ENCODE results near the gene ARL13A. TPM values are rescaled to one million over a fixed set of nuclear protein-coding genes. Genes with fewer than 3 reads are reported as not detected.
"Not testable (repeated sequence)": the region's sequence is repeated elsewhere in the genome, so short reads cannot be mapped to it uniquely, and the experiment has no call there.

Gene ARL13A
- total RNA-seq, 1 experiment from 2014 or later: not detected

GRCh38 chrX:100999451-100999850 is 29.9 kb downstream of the ARL13A start:
- Histone ChIP-seq H3K9ac (ENCODE audit: low read length) (no peak overlapping the region), H4K20me1 (ENCODE audit: insufficient read depth, low read depth, low read length) (no peaks in the 10 kb centered on the region), H3K4me2 (ENCODE audit: low read depth, low read length, poor library complexity, severe bottlenecking) (no peak overlapping the region), H3K36me3 (ENCODE audit: insufficient read depth, low read length) (no peaks in the 10 kb centered on the region), H3K4me3 (ENCODE audit: low read length) (no peak overlapping the region), H3K9me3 (ENCODE audit: low read length) (no peaks in the 10 kb centered on the region), H3K9me2 (replicated peaks; ENCODE audit: insufficient read depth, low read length) (no peaks in the 10 kb centered on the region), H3K27me3 (ENCODE audit: low read length) (no peaks in the 10 kb centered on the region), H2AFZ (ENCODE audit: low read length) (no peak overlapping the region), H3K27ac (ENCODE audit: low read length) (no peak overlapping the region), H3K79me2 (ENCODE audit: low read length) (no peaks in the 10 kb centered on the region), H3K4me1 (ENCODE audit: low read length) (no peaks in the 10 kb centered on the region)
- no peak for DNase-seq

GRCh38 chrX:101009090-101009489 is 39.6 kb downstream of the ARL13A start:
- Histone ChIP-seq H4K20me1 (ENCODE audit: insufficient read depth, low read depth, low read length) (no peaks in the 10 kb centered on the region), H3K4me2 (ENCODE audit: low read depth, low read length, poor library complexity, severe bottlenecking) (no peak overlapping the region), H3K4me3 (ENCODE audit: low read length) (no peak overlapping the region), H3K9me3 (ENCODE audit: low read length) (no peaks in the 10 kb centered on the region), H3K9me2 (replicated peaks; ENCODE audit: insufficient read depth, low read length) (no peaks in the 10 kb centered on the region), H3K9ac (ENCODE audit: low read length) (no peak overlapping the region), H3K27me3 (ENCODE audit: low read length) (no peaks in the 10 kb centered on the region), H3K27ac (ENCODE audit: low read length) (no peak overlapping the region), H3K79me2 (ENCODE audit: low read length) (no peaks in the 10 kb centered on the region), H3K36me3 (ENCODE audit: insufficient read depth, low read length) (no peaks in the 10 kb centered on the region; the same call in 1 of the 2 replicates), H3K4me1 (ENCODE audit: low read length) (no peaks in the 10 kb centered on the region), H2AFZ (ENCODE audit: low read length) (no peak overlapping the region)
- DNase-seq: no peak

- not testable (repeated sequence) for H3K9me3 ChIP-seq (ENCODE audit: low read length); H3K4me1 ChIP-seq (ENCODE audit: low read length); H3K27me3 ChIP-seq (ENCODE audit: low read length); H3K4me3 ChIP-seq (ENCODE audit: low read length); H3K9ac ChIP-seq (ENCODE audit: low read length); H4K20me1 ChIP-seq (ENCODE audit: insufficient read depth, low read depth, low read length); H3K4me2 ChIP-seq (ENCODE audit: low read depth, low read length, poor library complexity, severe bottlenecking); H2AFZ ChIP-seq (ENCODE audit: low read length); H3K79me2 ChIP-seq (ENCODE audit: low read length); DNase-seq; H3K36me3 ChIP-seq (ENCODE audit: insufficient read depth, low read length); H3K27ac ChIP-seq (ENCODE audit: low read length); H3K9me2 ChIP-seq (replicated peaks; ENCODE audit: insufficient read depth, low read length)
Measured at GRCh38 chrX:101012031-101012430, 42.5 kb downstream of the ARL13A start.

- no peak overlapping the region for H3K4me2 ChIP-seq (ENCODE audit: low read depth, low read length, poor library complexity, severe bottlenecking)
- H3K27me3 ChIP-seq (ENCODE audit: low read length): no peaks in the 10 kb centered on the region
- H3K4me1 ChIP-seq (ENCODE audit: low read length): no peaks in the 10 kb centered on the region
- H2AFZ ChIP-seq (ENCODE audit: low read length): no peak overlapping the region
- H3K9ac ChIP-seq (ENCODE audit: low read length): no peak overlapping the region
- no peaks in the 10 kb centered on the region for H3K79me2 ChIP-seq (ENCODE audit: low read length)
- no peaks in the 10 kb centered on the region for H3K36me3 ChIP-seq (ENCODE audit: insufficient read depth, low read length)
- no peak overlapping the region for H3K27ac ChIP-seq (ENCODE audit: low read length)
- no peak overlapping the region for H3K4me3 ChIP-seq (ENCODE audit: low read length)
- H3K9me2 ChIP-seq (replicated peaks; ENCODE audit: insufficient read depth, low read length): no peaks in the 10 kb centered on the region
- no peaks in the 10 kb centered on the region for H4K20me1 ChIP-seq (ENCODE audit: insufficient read depth, low read depth, low read length)
- H3K9me3 ChIP-seq (ENCODE audit: low read length): no peaks in the 10 kb centered on the region
- no peak for DNase-seq
Measured at GRCh38 chrX:101022020-101022419, 52.5 kb downstream of the ARL13A start.

- no peak overlapping the region for H3K9ac ChIP-seq (ENCODE audit: low read length)
- H3K36me3 ChIP-seq (ENCODE audit: insufficient read depth, low read length): no peaks in the 10 kb centered on the region
- no peaks in the 10 kb centered on the region for H3K79me2 ChIP-seq (ENCODE audit: low read length)
- no peak for DNase-seq
- H3K4me3 ChIP-seq (ENCODE audit: low read length): no peak overlapping the region
- H3K27me3 ChIP-seq (ENCODE audit: low read length): no peaks in the 10 kb centered on the region
- H3K9me2 ChIP-seq (replicated peaks; ENCODE audit: insufficient read depth, low read length): no peaks in the 10 kb centered on the region
- no peaks in the 10 kb centered on the region for H3K4me1 ChIP-seq (ENCODE audit: low read length)
- no peak overlapping the region for H3K27ac ChIP-seq (ENCODE audit: low read length)
- no peak overlapping the region for H3K4me2 ChIP-seq (ENCODE audit: low read depth, low read length, poor library complexity, severe bottlenecking)
- no peaks in the 10 kb centered on the region for H3K9me3 ChIP-seq (ENCODE audit: low read length)
- H4K20me1 ChIP-seq (ENCODE audit: insufficient read depth, low read depth, low read length): no peaks in the 10 kb centered on the region
- no peak overlapping the region for H2AFZ ChIP-seq (ENCODE audit: low read length)
Measured at GRCh38 chrX:101025126-101025525, 55.6 kb downstream of the ARL13A start.

GRCh38 chrX:101028562-101028961 is 59.1 kb downstream of the ARL13A start:
- H3K4me1 ChIP-seq (ENCODE audit: low read length): no peaks in the 10 kb centered on the region
- H3K27ac ChIP-seq (ENCODE audit: low read length): no peak overlapping the region
- no peak overlapping the region for H3K4me3 ChIP-seq (ENCODE audit: low read length)
- no peak overlapping the region for H2AFZ ChIP-seq (ENCODE audit: low read length)
- H3K9me3 ChIP-seq (ENCODE audit: low read length): no peaks in the 10 kb centered on the region
- H4K20me1 ChIP-seq (ENCODE audit: insufficient read depth, low read depth, low read length): no peaks in the 10 kb centered on the region
- DNase-seq: no peak
- no peaks in the 10 kb centered on the region for H3K9me2 ChIP-seq (replicated peaks; ENCODE audit: insufficient read depth, low read length)
- H3K9ac ChIP-seq (ENCODE audit: low read length): no peak overlapping the region
- no peaks in the 10 kb centered on the region for H3K27me3 ChIP-seq (ENCODE audit: low read length)
- no peaks in the 10 kb centered on the region for H3K36me3 ChIP-seq (ENCODE audit: insufficient read depth, low read length)
- no peaks in the 10 kb centered on the region for H3K79me2 ChIP-seq (ENCODE audit: low read length)
- no peak overlapping the region for H3K4me2 ChIP-seq (ENCODE audit: low read depth, low read length, poor library complexity, severe bottlenecking)

GRCh38 chrX:101029665-101030064 is 60.2 kb downstream of the ARL13A start:
- Histone ChIP-seq H4K20me1 (ENCODE audit: insufficient read depth, low read depth, low read length) (no peaks in the 10 kb centered on the region), H3K4me2 (ENCODE audit: low read depth, low read length, poor library complexity, severe bottlenecking) (no peak overlapping the region), H3K9me3 (ENCODE audit: low read length) (no peaks in the 10 kb centered on the region), H3K27me3 (ENCODE audit: low read length) (no peaks in the 10 kb centered on the region), H3K9me2 (replicated peaks; ENCODE audit: insufficient read depth, low read length) (no peaks in the 10 kb centered on the region), H3K27ac (ENCODE audit: low read length) (no peak overlapping the region), H2AFZ (ENCODE audit: low read length) (no peak overlapping the region), H3K36me3 (ENCODE audit: insufficient read depth, low read length) (no peaks in the 10 kb centered on the region), H3K9ac (ENCODE audit: low read length) (no peak overlapping the region), H3K4me1 (ENCODE audit: low read length) (no peaks in the 10 kb centered on the region), H3K79me2 (ENCODE audit: low read length) (no peaks in the 10 kb centered on the region), H3K4me3 (ENCODE audit: low read length) (no peak overlapping the region)
- DNase-seq: no peak

- Histone ChIP-seq H3K4me3 (ENCODE audit: low read length) (no peak overlapping the region), H3K9me3 (ENCODE audit: low read length) (no peaks in the 10 kb centered on the region), H3K4me2 (ENCODE audit: low read depth, low read length, poor library complexity, severe bottlenecking) (no peak overlapping the region), H3K9ac (ENCODE audit: low read length) (no peak overlapping the region), H3K36me3 (ENCODE audit: insufficient read depth, low read length) (peaks cover 6% of the 10 kb centered on the region; the same call in 1 of the 2 replicates), H3K4me1 (ENCODE audit: low read length) (no peaks in the 10 kb centered on the region), H3K79me2 (ENCODE audit: low read length) (no peaks in the 10 kb centered on the region), H4K20me1 (ENCODE audit: insufficient read depth, low read depth, low read length) (no peaks in the 10 kb centered on the region), H3K9me2 (replicated peaks; ENCODE audit: insufficient read depth, low read length) (no peaks in the 10 kb centered on the region), H2AFZ (ENCODE audit: low read length) (no peak overlapping the region), H3K27me3 (ENCODE audit: low read length) (no peaks in the 10 kb centered on the region), H3K27ac (ENCODE audit: low read length) (no peak overlapping the region)
- no peak for DNase-seq
Measured at GRCh38 chrX:101037231-101037630, 67.7 kb downstream of the ARL13A start.

GRCh38 chrX:101040197-101040596 is 70.7 kb downstream of the ARL13A start:
- H3K79me2 ChIP-seq (ENCODE audit: low read length): no peaks in the 10 kb centered on the region
- no peaks in the 10 kb centered on the region for H3K27me3 ChIP-seq (ENCODE audit: low read length)
- no peaks in the 10 kb centered on the region for H3K9me3 ChIP-seq (ENCODE audit: low read length)
- no peaks in the 10 kb centered on the region for H4K20me1 ChIP-seq (ENCODE audit: insufficient read depth, low read depth, low read length)
- no peak overlapping the region for H2AFZ ChIP-seq (ENCODE audit: low read length)
- H3K36me3 ChIP-seq (ENCODE audit: insufficient read depth, low read length): peaks cover 6% of the 10 kb centered on the region; the same call in 1 of the 2 replicates
- no peak overlapping the region for H3K4me3 ChIP-seq (ENCODE audit: low read length)
- no peak for DNase-seq
- no peak overlapping the region for H3K4me2 ChIP-seq (ENCODE audit: low read depth, low read length, poor library complexity, severe bottlenecking)
- no peak overlapping the region for H3K27ac ChIP-seq (ENCODE audit: low read length)
- H3K9ac ChIP-seq (ENCODE audit: low read length): no peak overlapping the region
- no peaks in the 10 kb centered on the region for H3K4me1 ChIP-seq (ENCODE audit: low read length)
- H3K9me2 ChIP-seq (replicated peaks; ENCODE audit: insufficient read depth, low read length): no peaks in the 10 kb centered on the region

Data from Karpas-422 (cell line).